OCI-LY7 (cell line): ENCODE results near the gene AUTS2. TPM values are rescaled to one million over a fixed set of nuclear protein-coding genes. Genes with fewer than 3 reads are reported as not detected.

ENCODE experiments used
- BruUV-seq: library from RNA; stranded (reverse); fragments of 400-500 nt; replicated peaks from 2 replicates; lab custom pipeline; 2021; lab: Mats Ljungman, UMichigan
- CTCF ChIA-PET: fragments of 300-600 bp; sonication (Branson Sonifier 250); formaldehyde crosslinking; loops from one replicate; lab custom pipeline; 2022; ENCODE audit warnings: antibody characterized with exemption; ENCODE audit not compliant: unreplicated experiment; lab: Charles Lee
- POLR2A ChIA-PET: fragments of 300-600 bp; sonication (Branson Sonifier 250); formaldehyde crosslinking; loops from one replicate; lab custom pipeline; 2022; ENCODE audit warnings: antibody characterized with exemption; lab: Charles Lee
- DNase-seq: peaks from one replicate; pipeline ENCODE4 v3.0.0-alpha.2; 2015; ENCODE audit warnings: low spot score
- H2AFZ ChIP-seq: fragments of 200-600 bp; sonication (generic), shearing (Covaris generic); 2 replicates; pipeline ENCODE4 v1.6.1; 2014; ENCODE audit warnings: mild to moderate bottlenecking, antibody characterized with exemption, low read length, moderate library complexity
- H3K27ac ChIP-seq: fragments of 200-600 bp; sonication (generic); 2 replicates; pipeline ENCODE4 v1.5.1; 2014; ENCODE audit warnings: mixed run types, low read depth, mild to moderate bottlenecking, moderate library complexity, low read length, inconsistent platforms; ENCODE audit not compliant: poor library complexity, severe bottlenecking
- H3K36me3 ChIP-seq: fragments of 200-600 bp; sonication (generic); 2 replicates; pipeline ENCODE4 v1.6.1; 2014; ENCODE audit warnings: mild to moderate bottlenecking, antibody characterized with exemption, low read length, moderate library complexity, mixed read lengths; ENCODE audit not compliant: insufficient read depth
- H3K4me1 ChIP-seq: fragments of 200-600 bp; sonication (generic); 2 replicates; pipeline ENCODE4 v1.5.1; 2014; ENCODE audit warnings: mild to moderate bottlenecking, low read length; ENCODE audit not compliant: insufficient read depth, poor library complexity, severe bottlenecking
- H3K4me2 ChIP-seq: fragments of 200-600 bp; sonication (generic); 2 replicates; pipeline ENCODE4 v1.6.1; 2014; ENCODE audit warnings: mild to moderate bottlenecking, low read length
- H3K4me3 ChIP-seq: fragments of 200-600 bp; sonication (generic); 2 replicates; pipeline ENCODE4 v1.5.1; 2014; ENCODE audit warnings: mild to moderate bottlenecking, low read depth, low read length; ENCODE audit not compliant: poor library complexity, severe bottlenecking
- H3K79me2 ChIP-seq: fragments of 200-600 bp; sonication (generic); 2 replicates; pipeline ENCODE4 v1.6.1; 2016; ENCODE audit warnings: low read depth, mild to moderate bottlenecking, low read length, moderate library complexity, mixed read lengths; ENCODE audit not compliant: insufficient read depth
- H3K9me2 ChIP-seq: fragments of 200-600 bp; sonication (generic); 2 replicates; pipeline ENCODE4 v1.6.1; 2016; ENCODE audit warnings: mild to moderate bottlenecking, low read length, mixed read lengths; ENCODE audit not compliant: insufficient read depth
- H3K9me3 ChIP-seq: fragments of 200-600 bp; sonication (generic); 2 replicates; pipeline ENCODE4 v1.6.1; 2014; ENCODE audit warnings: mild to moderate bottlenecking, mixed run types, low read length, mixed read lengths
- H4K20me1 ChIP-seq: fragments of 200-600 bp; sonication (generic); 2 replicates; pipeline ENCODE4 v1.6.1; 2014; ENCODE audit warnings: mild to moderate bottlenecking, antibody characterized with exemption, low read length, moderate library complexity, mixed read lengths; ENCODE audit not compliant: insufficient read depth
- EZH2phosphoT487 ChIP-seq: fragments of 200-600 bp; sonication (generic); IDR thresholded peaks from 2 replicates; pipeline ENCODE4 v1.6.1; 2018; ENCODE audit warnings: low read depth, borderline replicate concordance, mild to moderate bottlenecking, mixed run types, antibody characterized with exemption, low read length, moderate library complexity, mixed read lengths
- intact Hi-C: fragments of 100-400 bp; cut with micrococcal nuclease; formaldehyde crosslinking; loops from one replicate; pipeline ENCODE4 v1.10.0; 2022; ENCODE audit not compliant: unreplicated experiment
- total RNA-seq, 2 experiments: library from RNA; depleted of rRNA in 1 of 2; stranded (reverse); fragments of >200 nt in 1 of 2; shearing (Covaris generic) in 1 of 2; gene quantifications; 2 replicates each; pipeline ENCODE4 v1.2.3, GENCODE V29; 2014 to 2022
- TF ChIP-seq, protein P1 (sequence below): fragments of 200-600 bp; sonication (generic); conservative IDR thresholded peaks from 2 replicates; pipeline ENCODE4 v1.5.1; 2014; ENCODE audit warnings: mild to moderate bottlenecking, antibody characterized with exemption, low read length, moderate library complexity, mixed read lengths

AUTS2 gene
- total RNA-seq, 2 experiments from 2014 or later = 37.9 to 78.5 TPM

DNA sequence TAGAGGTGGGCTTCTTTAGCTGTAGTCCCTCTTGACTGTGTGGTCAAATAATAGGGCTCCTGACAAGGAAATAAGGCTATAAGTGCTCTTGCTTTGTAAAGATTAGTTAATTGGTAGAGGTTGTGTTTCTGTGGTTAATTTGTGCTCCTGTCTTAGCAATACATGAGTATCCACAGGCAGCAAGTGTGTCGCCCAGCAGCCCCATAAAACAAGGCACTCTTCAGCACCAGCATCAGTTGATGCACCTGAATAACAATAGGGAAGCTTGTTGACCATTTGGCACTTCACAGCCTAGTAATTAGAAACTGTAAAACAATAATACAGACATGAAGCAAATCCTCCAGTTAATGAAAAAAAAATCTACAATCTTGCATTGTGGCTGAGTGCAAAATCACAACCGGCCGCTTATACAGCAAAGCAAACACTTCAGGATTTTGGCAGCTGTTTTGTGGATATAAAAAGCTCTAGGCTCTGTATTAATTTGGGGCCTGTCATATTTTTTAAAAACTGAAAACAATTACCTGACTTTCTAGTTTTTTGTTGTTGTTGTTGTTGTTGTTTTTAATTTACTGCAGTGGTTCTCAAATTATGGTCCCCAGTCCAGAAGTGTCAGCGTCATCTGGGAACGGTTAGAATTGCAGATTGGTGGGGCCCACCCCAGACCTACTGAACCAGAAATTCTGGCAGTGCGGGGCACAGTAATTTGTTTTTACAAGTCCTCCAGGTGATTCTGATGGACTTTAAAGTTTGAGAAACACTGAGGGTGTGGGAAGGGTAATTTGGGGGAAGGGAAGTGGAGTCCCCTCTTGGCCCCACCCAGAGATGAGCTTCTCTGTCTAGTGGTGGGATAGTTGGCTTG is 56.8 kb downstream of the AUTS2 start:
- CTCF ChIA-PET = no interaction called here
- intact Hi-C loops = no loop called here
- Histone ChIP-seq H3K9me3 (no peaks in the 10 kb centered on the region), H3K4me3 (peak overlapping the region; percentile 29), H3K9me2 (no peaks in the 10 kb centered on the region), H2AFZ (no peak overlapping the region), H3K79me2 (peaks cover 98% of the 10 kb centered on the region), H3K4me1 (peaks cover 71% of the 10 kb centered on the region), H3K4me2 (peak overlapping the region; percentile 60), H3K27ac (peak overlapping the region; percentile 59), H3K36me3 (no peaks in the 10 kb centered on the region), H4K20me1 (peaks cover 8% of the 10 kb centered on the region; the same call in 1 of the 2 replicates)
- POLR2A ChIA-PET = interaction anchor here (0.5 to 1.6 kb wide), 8 partner anchors 9 to 179 kb away, joined by 3 to 4 read pairs (median 3); no protein-coding TSS in a partner anchor
- no TSS peak for BruUV-seq
- TF ChIP-seq EZH2phosphoT487 = no peak
- TF ChIP-seq, protein P1, sequence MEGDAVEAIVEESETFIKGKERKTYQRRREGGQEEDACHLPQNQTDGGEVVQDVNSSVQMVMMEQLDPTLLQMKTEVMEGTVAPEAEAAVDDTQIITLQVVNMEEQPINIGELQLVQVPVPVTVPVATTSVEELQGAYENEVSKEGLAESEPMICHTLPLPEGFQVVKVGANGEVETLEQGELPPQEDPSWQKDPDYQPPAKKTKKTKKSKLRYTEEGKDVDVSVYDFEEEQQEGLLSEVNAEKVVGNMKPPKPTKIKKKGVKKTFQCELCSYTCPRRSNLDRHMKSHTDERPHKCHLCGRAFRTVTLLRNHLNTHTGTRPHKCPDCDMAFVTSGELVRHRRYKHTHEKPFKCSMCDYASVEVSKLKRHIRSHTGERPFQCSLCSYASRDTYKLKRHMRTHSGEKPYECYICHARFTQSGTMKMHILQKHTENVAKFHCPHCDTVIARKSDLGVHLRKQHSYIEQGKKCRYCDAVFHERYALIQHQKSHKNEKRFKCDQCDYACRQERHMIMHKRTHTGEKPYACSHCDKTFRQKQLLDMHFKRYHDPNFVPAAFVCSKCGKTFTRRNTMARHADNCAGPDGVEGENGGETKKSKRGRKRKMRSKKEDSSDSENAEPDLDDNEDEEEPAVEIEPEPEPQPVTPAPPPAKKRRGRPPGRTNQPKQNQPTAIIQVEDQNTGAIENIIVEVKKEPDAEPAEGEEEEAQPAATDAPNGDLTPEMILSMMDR = no peak
- DNase-seq = peak; percentile 41

DNA sequence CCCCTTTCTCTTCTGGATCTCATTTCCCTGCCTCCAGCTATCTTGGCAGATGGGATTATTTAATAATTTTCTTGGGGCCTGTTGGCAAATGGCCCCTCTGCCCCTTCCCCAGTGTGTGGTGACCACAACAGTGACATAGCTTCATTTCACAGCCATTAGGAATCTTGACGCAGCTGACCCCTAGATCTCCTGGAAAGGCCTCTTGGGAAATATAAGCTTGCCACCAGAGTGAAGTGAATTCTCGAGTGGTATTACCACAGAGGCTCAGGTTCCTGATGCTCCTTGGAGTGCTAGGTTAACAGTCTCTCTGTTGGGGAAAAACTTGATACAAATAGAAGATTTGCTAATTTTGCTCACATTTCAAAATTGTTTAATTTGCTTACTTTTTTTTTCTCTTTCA is 57.8 kb downstream of the AUTS2 start:
- H3K4me1 ChIP-seq = peaks cover 67% of the 10 kb centered on the region
- H3K9me3 ChIP-seq = no peaks in the 10 kb centered on the region
- H3K9me2 ChIP-seq = no peaks in the 10 kb centered on the region
- no peak overlapping the region for H3K4me3 ChIP-seq
- H3K27ac ChIP-seq = no peak overlapping the region
- peaks cover 2% of the 10 kb centered on the region; the same call in 1 of the 2 replicates for H4K20me1 ChIP-seq
- ChIA-PET POLR2A (interaction anchor here (0.5 to 1.1 kb wide), 6 partner anchors 8 to 323 kb away, joined by 3 to 4 read pairs (median 3); no protein-coding TSS in a partner anchor), CTCF (no interaction called here)
- intact Hi-C loops = no loop called here
- no peak overlapping the region for H2AFZ ChIP-seq
- H3K4me2 ChIP-seq = peak overlapping the region; percentile 60; the same call in 1 of the 2 replicates
- H3K79me2 ChIP-seq = peaks cover 96% of the 10 kb centered on the region
- no TSS peak for BruUV-seq
- H3K36me3 ChIP-seq = no peaks in the 10 kb centered on the region
- no peak for TF ChIP-seq EZH2phosphoT487
- TF ChIP-seq, protein P1 = no peak
- no peak for DNase-seq

DNA sequence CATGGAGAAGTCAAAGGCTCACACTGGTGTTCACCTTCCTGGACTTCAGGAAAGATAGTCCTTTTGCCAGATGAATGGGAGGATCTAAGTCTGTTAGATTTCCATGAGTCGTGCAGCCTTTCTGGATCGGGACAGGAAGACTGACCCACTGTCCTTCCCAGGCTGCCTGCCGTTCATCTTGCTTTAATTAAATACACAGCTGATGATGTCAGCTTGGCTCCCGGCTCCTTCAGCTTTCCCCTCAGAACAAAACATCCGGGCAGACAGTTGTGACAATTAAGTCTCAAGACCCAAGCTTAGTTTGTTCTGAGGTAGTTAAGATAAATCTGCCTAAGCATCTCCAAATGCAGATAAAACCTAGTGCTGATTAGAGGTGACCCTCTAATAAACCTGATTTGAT is 58.6 kb downstream of the AUTS2 start:
- H3K4me2 ChIP-seq = peak overlapping the region; percentile 13; the same call in 1 of the 2 replicates
- H3K4me1 ChIP-seq = peaks cover 67% of the 10 kb centered on the region
- ChIA-PET POLR2A (interaction anchor here (0.5 to 1.1 kb wide), 3 partner anchors 45 to 168 kb away, joined by 3 read pairs; no protein-coding TSS in a partner anchor), CTCF (no interaction called here)
- intact Hi-C loops = no loop called here
- no peaks in the 10 kb centered on the region for H4K20me1 ChIP-seq
- DNase-seq = no peak
- H3K4me3 ChIP-seq = no peak overlapping the region
- H3K79me2 ChIP-seq = peaks cover 96% of the 10 kb centered on the region
- no peak overlapping the region for H2AFZ ChIP-seq
- H3K9me2 ChIP-seq = no peaks in the 10 kb centered on the region
- no peaks in the 10 kb centered on the region for H3K9me3 ChIP-seq
- TF ChIP-seq, protein P1 = no peak
- TF ChIP-seq EZH2phosphoT487 = no peak
- H3K36me3 ChIP-seq = no peaks in the 10 kb centered on the region
- H3K27ac ChIP-seq = no peak overlapping the region
- BruUV-seq = no TSS peak
